SU-DHL-6 (cell line): ENCODE data around the gene SEZ6L.

ENCODE experiments used
- H2AFZ ChIP-seq: fragments of 200-600 bp; sonication (generic); 2 replicates; pipeline ENCODE4 v1.6.1; 2014; ENCODE audit warnings: low read depth, mild to moderate bottlenecking, moderate library complexity, mixed read lengths, antibody characterized with exemption, low read length; ENCODE audit not compliant: severe bottlenecking
- H3F3A ChIP-seq: fragments of 200-600 bp; shearing (Covaris generic); 2 replicates; pipeline ENCODE4 v1.6.0; 2016; ENCODE audit warnings: antibody characterized with exemption, mild to moderate bottlenecking; ENCODE audit not compliant: insufficient read depth
- H3K27ac ChIP-seq: fragments of 200-600 bp; sonication (generic); 2 replicates; pipeline ENCODE4 v1.5.1; 2016; ENCODE audit warnings: low read depth, mild to moderate bottlenecking, low read length, moderate library complexity, mixed read lengths
- H3K27me3 ChIP-seq: fragments of 200-600 bp; sonication (generic), shearing (Covaris generic); 2 replicates; pipeline ENCODE4 v1.6.0; 2014; ENCODE audit warnings: mild to moderate bottlenecking, low read length
- H3K36me3 ChIP-seq: fragments of 200-600 bp; sonication (generic); 2 replicates; pipeline ENCODE4 v1.6.1; 2014; ENCODE audit warnings: mild to moderate bottlenecking, low read length, mixed read lengths
- H3K4me2 ChIP-seq: fragments of 300-600, 200-600 bp; shearing (Covaris generic), sonication (generic); 2 replicates; pipeline ENCODE4 v1.6.0; 2014; ENCODE audit warnings: low read length, low read depth, mild to moderate bottlenecking; ENCODE audit not compliant: poor library complexity, severe bottlenecking
- H3K4me3 ChIP-seq: fragments of 200-600 bp; sonication (generic); 2 replicates; pipeline ENCODE4 v1.5.1; 2014; ENCODE audit warnings: antibody characterized with exemption, low read length, mild to moderate bottlenecking, mixed read lengths; ENCODE audit not compliant: insufficient read depth, poor library complexity, severe bottlenecking
- H3K79me2 ChIP-seq: fragments of 200-600 bp; sonication (generic); 2 replicates; pipeline ENCODE4 v1.6.1; 2014; ENCODE audit warnings: mild to moderate bottlenecking, low read length, moderate library complexity; ENCODE audit not compliant: insufficient read depth
- H3K9ac ChIP-seq: fragments of 200-600 bp; sonication (generic); 2 replicates; pipeline ENCODE4 v1.7.0; 2014; ENCODE audit warnings: mild to moderate bottlenecking, low read length
- H3K9me2 ChIP-seq: fragments of 200-600 bp; sonication (generic); replicated peaks from 2 replicates; pipeline ENCODE4 v1.6.1; 2014; ENCODE audit warnings: low read length; ENCODE audit not compliant: insufficient read depth
- H3K9me3 ChIP-seq: fragments of 200-600 bp; sonication (generic); 2 replicates; pipeline ENCODE4 v1.6.1; 2014; ENCODE audit warnings: low read length, mixed read lengths; ENCODE audit not compliant: insufficient read depth
- H4K20me1 ChIP-seq: fragments of 200-600 bp; sonication (generic); 2 replicates; pipeline ENCODE4 v1.6.1; 2014; ENCODE audit warnings: low read depth, mild to moderate bottlenecking, antibody characterized with exemption, low read length, moderate library complexity, mixed read lengths
- EZH2phosphoT487 ChIP-seq: fragments of 200-600 bp; sonication (generic), shearing (Covaris generic); conservative IDR thresholded peaks from 2 replicates; pipeline ENCODE4 v1.6.1; 2018; ENCODE audit warnings: mild to moderate bottlenecking, antibody characterized with exemption, low read length, moderate library complexity, mixed read lengths
- TF ChIP-seq, protein P1 (sequence below): fragments of 200-600 bp; sonication (generic); IDR thresholded peaks from one replicate; pipeline ENCODE4 v1.5.1; 2017; ENCODE audit warnings: antibody characterized with exemption, mild to moderate bottlenecking, low read length, moderate library complexity; ENCODE audit not compliant: insufficient read depth, poor library complexity, severe bottlenecking

Gene SEZ6L

GRCh38 chr22:26289611-26290101 is 120.4 kb downstream of the SEZ6L start:
- Histone ChIP-seq H3K9ac (no peak overlapping the region), H3K36me3 (no peaks in the 10 kb centered on the region), H2AFZ (no peak overlapping the region), H3K9me2 (no peaks in the 10 kb centered on the region), H3K79me2 (no peaks in the 10 kb centered on the region), H3K4me2 (no peak overlapping the region), H3K27ac (no peak overlapping the region), H3K4me3 (no peak overlapping the region), H3F3A (no peaks in the 10 kb centered on the region), H3K27me3 (no peaks in the 10 kb centered on the region), H3K9me3 (no peaks in the 10 kb centered on the region), H4K20me1 (no peaks in the 10 kb centered on the region)
- no peak for TF ChIP-seq EZH2phosphoT487
- TF ChIP-seq, protein P1, sequence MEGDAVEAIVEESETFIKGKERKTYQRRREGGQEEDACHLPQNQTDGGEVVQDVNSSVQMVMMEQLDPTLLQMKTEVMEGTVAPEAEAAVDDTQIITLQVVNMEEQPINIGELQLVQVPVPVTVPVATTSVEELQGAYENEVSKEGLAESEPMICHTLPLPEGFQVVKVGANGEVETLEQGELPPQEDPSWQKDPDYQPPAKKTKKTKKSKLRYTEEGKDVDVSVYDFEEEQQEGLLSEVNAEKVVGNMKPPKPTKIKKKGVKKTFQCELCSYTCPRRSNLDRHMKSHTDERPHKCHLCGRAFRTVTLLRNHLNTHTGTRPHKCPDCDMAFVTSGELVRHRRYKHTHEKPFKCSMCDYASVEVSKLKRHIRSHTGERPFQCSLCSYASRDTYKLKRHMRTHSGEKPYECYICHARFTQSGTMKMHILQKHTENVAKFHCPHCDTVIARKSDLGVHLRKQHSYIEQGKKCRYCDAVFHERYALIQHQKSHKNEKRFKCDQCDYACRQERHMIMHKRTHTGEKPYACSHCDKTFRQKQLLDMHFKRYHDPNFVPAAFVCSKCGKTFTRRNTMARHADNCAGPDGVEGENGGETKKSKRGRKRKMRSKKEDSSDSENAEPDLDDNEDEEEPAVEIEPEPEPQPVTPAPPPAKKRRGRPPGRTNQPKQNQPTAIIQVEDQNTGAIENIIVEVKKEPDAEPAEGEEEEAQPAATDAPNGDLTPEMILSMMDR = no peak

DNA sequence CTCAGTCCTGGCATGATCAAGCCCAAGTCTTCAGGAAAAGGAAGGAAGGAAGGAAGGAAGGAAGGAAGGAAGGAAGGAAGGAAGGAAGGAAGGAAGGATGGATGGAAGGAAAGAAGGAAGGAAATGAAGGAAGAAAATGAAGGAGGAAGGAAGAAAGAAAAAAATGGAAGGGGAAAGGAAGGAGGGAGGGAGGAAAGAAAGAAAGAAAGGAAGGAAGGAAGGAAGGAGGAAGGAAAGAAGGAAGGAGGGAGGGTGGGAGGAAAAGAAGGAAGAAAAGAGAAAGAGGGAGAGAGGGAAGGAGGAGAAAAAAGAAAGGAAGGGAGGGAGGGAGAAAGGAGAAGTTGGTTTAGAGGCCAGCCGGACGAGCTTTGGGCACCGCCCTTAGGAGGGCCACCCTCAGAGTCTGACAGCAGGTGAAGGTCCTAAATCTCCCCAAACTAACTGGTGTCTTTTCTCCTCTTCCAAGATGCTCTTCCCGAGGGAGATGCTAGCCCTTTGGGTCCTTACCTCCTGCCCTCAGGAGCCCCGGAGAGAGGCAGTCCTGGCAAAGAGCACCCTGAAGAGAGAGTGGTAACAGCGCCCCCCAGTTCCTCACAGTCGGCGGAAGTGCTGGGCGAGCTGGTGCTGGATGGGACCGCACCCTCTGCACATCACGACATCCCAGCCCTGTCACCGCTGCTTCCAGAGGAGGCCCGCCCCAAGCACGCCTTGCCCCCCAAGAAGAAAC is 122.8 kb downstream of the SEZ6L start:
- TF ChIP-seq, protein P1 = no peak
- TF ChIP-seq EZH2phosphoT487 = no peak
- Histone ChIP-seq H3K4me2 (no peak overlapping the region), H3K79me2 (no peaks in the 10 kb centered on the region), H3K4me3 (no peak overlapping the region), H4K20me1 (no peaks in the 10 kb centered on the region), H3K27me3 (no peaks in the 10 kb centered on the region), H3K9me2 (no peaks in the 10 kb centered on the region), H3K9me3 (no peaks in the 10 kb centered on the region), H3K36me3 (no peaks in the 10 kb centered on the region), H3F3A (no peaks in the 10 kb centered on the region), H2AFZ (no peak overlapping the region), H3K9ac (no peak overlapping the region), H3K27ac (no peak overlapping the region)

DNA sequence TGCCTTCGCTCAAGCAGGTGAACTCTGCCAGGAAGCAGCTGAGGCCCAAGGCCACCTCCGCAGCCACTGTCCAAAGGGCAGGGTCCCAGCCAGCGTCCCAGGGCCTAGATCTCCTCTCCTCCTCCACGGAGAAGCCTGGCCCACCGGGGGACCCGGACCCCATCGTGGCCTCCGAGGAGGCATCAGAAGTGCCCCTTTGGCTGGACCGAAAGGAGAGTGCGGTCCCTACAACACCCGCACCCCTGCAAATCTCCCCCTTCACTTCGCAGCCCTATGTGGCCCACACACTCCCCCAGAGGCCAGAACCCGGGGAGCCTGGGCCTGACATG is 123.4 kb downstream of the SEZ6L start:
- Histone ChIP-seq H3K9me3 (no peaks in the 10 kb centered on the region), H3K79me2 (no peaks in the 10 kb centered on the region), H3K4me3 (no peak overlapping the region), H4K20me1 (no peaks in the 10 kb centered on the region), H3K27ac (no peak overlapping the region), H3K36me3 (no peaks in the 10 kb centered on the region), H3F3A (no peaks in the 10 kb centered on the region), H2AFZ (no peak overlapping the region), H3K9ac (no peak overlapping the region), H3K27me3 (no peaks in the 10 kb centered on the region), H3K4me2 (no peak overlapping the region), H3K9me2 (no peaks in the 10 kb centered on the region)
- no peak for TF ChIP-seq EZH2phosphoT487
- TF ChIP-seq, protein P1 = no peak
